HepG2 (cell line): Measurements from ENCODE around the gene DYNLT2B. TPM values are rescaled to one million over a fixed set of nuclear protein-coding genes. Genes with fewer than 3 reads are reported as not detected.
"Not testable (repeated sequence)": the region's sequence is repeated elsewhere in the genome, so short reads cannot be mapped to it uniquely, and the experiment has no call there.

Experiments used
- ATAC-seq: fragments of 200-7000 bp; cut with Tn5 transposase; 3 replicates; pipeline ENCODE4 v1.9.1; 2020; ENCODE audit warnings: mild to moderate bottlenecking, moderate library complexity
- BruUV-seq: library from RNA; stranded (reverse); fragments of 400-500 nt; replicated peaks from 2 replicates; lab custom pipeline; 2021; lab: Mats Ljungman, UMichigan
- CTCF ChIA-PET: fragments of 300-600 bp; formaldehyde crosslinking; extraction: SDS; loops from one replicate; lab custom pipeline; 2021; ENCODE audit warnings: low total read pairs, inconsistent platforms, low intra/inter-chr PET ratio; lab: Yijun Ruan, JAX
- POLR2A ChIA-PET: fragments of 350-600 bp; sonication (Branson Sonifier 250); formaldehyde crosslinking; loops from one replicate; lab custom pipeline; 2020; ENCODE audit warnings: antibody characterized with exemption, inconsistent platforms; lab: Yijun Ruan, JAX
- DNase-seq: peaks from one replicate; pipeline ENCODE4 v3.0.0-alpha.2; 2015; ENCODE audit warnings: low spot score
- FAIRE-seq: peaks from 3 replicates; lab custom pipeline; 2011; peaks lifted over from hg19 to GRCh38; lab: Jason Lieb, UNC
- H2AFZ ChIP-seq: one replicate; pipeline ENCODE4 v1.6.1; 2011; ENCODE audit warnings: low read length, inconsistent platforms
- H3K27ac ChIP-seq: fragments of 300-600 bp; 3 replicates; pipeline ENCODE4 v1.8.0; 2011; ENCODE audit warnings: mixed run types, mild to moderate bottlenecking, mixed read lengths, low read length, inconsistent platforms; ENCODE audit not compliant: insufficient read depth; ENCODE audit errors: extremely low read length
- H3K27me3 ChIP-seq, 2 experiments: fragments of 200-600 bp in 1 of 2; 2 replicates in 1 of 2; 3 replicates in 1 of 2; pipeline versions ENCODE4 v1.6.0 to v1.8.0; 2011; ENCODE audit warnings: low read length in 2 of 2, mild to moderate bottlenecking in 2 of 2, moderate library complexity in 2 of 2, inconsistent platforms in 1 of 2; ENCODE audit not compliant: insufficient read depth in 2 of 2, control insufficient read depth in 1 of 2
- H3K36me3 ChIP-seq, 2 experiments: fragments of 200-600 bp in 1 of 2; replicated peaks in 1 of 2; 2 replicates in 1 of 2; 3 replicates in 1 of 2; pipeline versions ENCODE4 v1.5.1 to v1.8.0; 2011; ENCODE audit warnings: low read length in 2 of 2, inconsistent platforms in 1 of 2; ENCODE audit not compliant: insufficient read depth in 2 of 2, control insufficient read depth in 1 of 2
- H3K4me1 ChIP-seq: 2 replicates; pipeline ENCODE4 v1.5.1; 2012; ENCODE audit warnings: low read length, inconsistent platforms; ENCODE audit not compliant: insufficient read depth
- H3K4me2 ChIP-seq: 2 replicates; pipeline ENCODE4 v1.6.0; 2011; ENCODE audit warnings: low read depth, low read length, inconsistent platforms
- H3K4me3 ChIP-seq, 3 experiments: fragments of 200-600 bp in 1 of 3; sonication (generic), shearing (Covaris generic) in 1 of 3; replicated peaks in 1 of 3; 2 replicates each; pipeline ENCODE4 v1.5.1; 2011 to 2016; ENCODE audit warnings: low read length in 3 of 3, inconsistent platforms in 2 of 3, low read depth in 2 of 3, mild to moderate bottlenecking in 2 of 3, control low read depth in 1 of 3, mixed read lengths in 1 of 3; ENCODE audit not compliant: insufficient read depth in 1 of 3
- H3K79me2 ChIP-seq: one replicate; pipeline ENCODE4 v1.6.1; 2011; ENCODE audit warnings: low read length, inconsistent platforms; ENCODE audit not compliant: insufficient read depth
- H3K9ac ChIP-seq: 2 replicates; pipeline ENCODE4 v1.6.0; 2011; ENCODE audit warnings: mild to moderate bottlenecking, low read depth, low read length, inconsistent platforms; ENCODE audit not compliant: insufficient read depth
- H3K9me3 ChIP-seq: 2 replicates; pipeline ENCODE4 v1.5.1; 2012; ENCODE audit warnings: mild to moderate bottlenecking, low read length
- H4K20me1 ChIP-seq: 2 replicates; pipeline ENCODE4 v1.6.0; 2011; ENCODE audit warnings: inconsistent platforms, mild to moderate bottlenecking, low read length, moderate library complexity; ENCODE audit not compliant: insufficient read depth
- SP2 ChIP-seq: sonication (generic); formaldehyde crosslinking; IDR thresholded peaks from 2 replicates; pipeline ENCODE4 v1.5.1; 2020; ENCODE audit warnings: mild to moderate bottlenecking, missing genetic modification reagents
- TOPORS ChIP-seq: sonication (generic); formaldehyde crosslinking; IDR thresholded peaks from 2 replicates; pipeline ENCODE4 v1.8.0; 2023; ENCODE audit warnings: mild to moderate bottlenecking, missing genetic modification reagents
- WGBS: methylation state at CpG from one replicate; pipeline ENCODE4 v1.1.6; 2017; ENCODE audit warnings: low lambda C conversion rate; 5-methylcytosine and 5-hydroxymethylcytosine counted together
- in situ Hi-C: cut with HindIII; loops from 2 replicates; pipeline ENCODE4 v1.10.0; 2017; ENCODE audit warnings: low pct_unique_long_range_greater_than_20kb; ENCODE audit not compliant: extremely low pct_ligation_motif_present
- intact Hi-C: fragments of 100-400 bp; cut with micrococcal nuclease; formaldehyde crosslinking; loops from one replicate; pipeline ENCODE4 v1.10.0; 2022; ENCODE audit not compliant: unreplicated experiment
- polyA plus RNA-seq, 8 experiments: library from polyadenylated mRNA; depleted of rRNA in 3 of 8; stranded (reverse) in 7 of 8; unstranded in 1 of 8; fragments of >200 nt; fragmentation: Illumina TruSeq in 4 of 8; extraction: Trizol in 4 of 8; gene quantifications; 2 replicates each; pipeline versions ENCODE4 v1.2.1 to v1.2.3, GENCODE V29; 2011 to 2016; ENCODE audit warnings: low read depth in 4 of 8, missing spikeins in 1 of 8, mixed read lengths in 1 of 8; ENCODE audit not compliant: insufficient read depth in 1 of 8
- total RNA-seq, 5 experiments: library from RNA; depleted of rRNA; stranded (reverse); fragments of >200 nt; fragmentation: Illumina TruSeq; extraction: Trizol; gene quantifications; 2 replicates each; pipeline ENCODE4 v1.2.3, GENCODE V29; 2016; ENCODE audit warnings: low read depth in 1 of 5
- TF ChIP-seq, protein P1 (sequence below): sonication (generic); formaldehyde crosslinking; IDR thresholded peaks from 2 replicates; pipeline ENCODE4 v1.9.0; 2021; ENCODE audit warnings: mild to moderate bottlenecking, missing genetic modification reagents

Gene DYNLT2B
- total and polyA plus RNA-seq, 2 of the 13 experiments (the other 11 are each of a cell fraction or from before 2014, with no cell fraction given), result 4.0 to 7.0 TPM

DNA sequence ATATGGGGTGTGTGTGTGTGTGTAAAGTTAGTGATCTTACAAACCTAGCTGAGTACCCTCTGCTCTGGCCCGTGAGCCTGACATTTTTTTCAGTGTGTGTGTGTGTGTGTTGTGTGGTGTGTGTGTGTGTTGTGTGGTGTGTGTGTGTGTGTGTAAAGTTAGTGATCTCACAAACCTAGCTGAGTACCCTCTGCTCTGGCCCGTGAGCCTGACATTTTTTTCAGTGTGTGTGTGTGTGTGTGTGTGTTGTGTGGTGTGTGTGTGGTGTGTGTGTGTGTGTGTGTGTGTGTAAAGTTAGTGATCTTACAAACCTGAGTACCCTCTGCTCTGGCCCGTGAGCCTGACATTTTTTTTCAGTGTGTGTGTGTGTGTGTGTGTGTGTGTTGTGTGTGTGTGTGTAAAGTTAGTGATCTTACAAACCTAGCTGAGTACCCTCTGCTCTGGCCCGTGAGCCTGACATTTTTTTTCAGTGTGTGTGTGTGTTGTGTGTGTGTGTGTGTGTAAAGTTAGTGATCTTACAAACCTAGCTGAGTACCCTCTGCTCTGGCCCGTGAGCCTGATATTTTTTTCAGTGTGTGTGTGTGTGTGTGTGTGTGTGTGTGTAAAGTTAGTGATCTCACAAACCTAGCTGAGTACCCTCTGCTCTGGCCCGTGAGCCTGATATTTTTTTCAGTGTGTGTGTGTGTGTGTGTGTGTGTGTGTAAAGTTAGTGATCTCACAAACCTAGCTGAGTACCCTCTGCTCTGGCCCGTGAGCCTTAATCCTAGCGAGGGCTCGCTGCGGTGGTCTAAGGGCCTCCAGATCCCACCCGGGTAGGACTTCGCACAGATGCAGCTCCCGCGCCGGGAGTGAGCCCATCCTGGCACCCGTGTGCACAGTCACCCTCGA is 997 bp downstream of the DYNLT2B start:
- H3K9me3 ChIP-seq, H3K79me2 ChIP-seq, H3K27me3 ChIP-seq, H4K20me1 ChIP-seq, DNase-seq, H2AFZ ChIP-seq, intact Hi-C loops, in situ Hi-C loops: not testable (repeated sequence)
- H3K4me3 ChIP-seq, result peak overlapping the region; percentile 70 to 94 (median 94)
- H3K27ac ChIP-seq, result peak overlapping the region; percentile 96
- peaks cover 41% of the 10 kb centered on the region for H3K4me1 ChIP-seq
- 85% methylated on average over 4 of the region's 17 CpGs for WGBS
- TF ChIP-seq TOPORS (CRISPR knock-in tag), result 0 out of 2 replicates have a peak, but pooled peaks have one; percentile 5
- peak; percentile 13; the same call in 1 of the 2 replicates for TF ChIP-seq SP2 (CRISPR knock-in tag)
- TF ChIP-seq, protein P1, sequence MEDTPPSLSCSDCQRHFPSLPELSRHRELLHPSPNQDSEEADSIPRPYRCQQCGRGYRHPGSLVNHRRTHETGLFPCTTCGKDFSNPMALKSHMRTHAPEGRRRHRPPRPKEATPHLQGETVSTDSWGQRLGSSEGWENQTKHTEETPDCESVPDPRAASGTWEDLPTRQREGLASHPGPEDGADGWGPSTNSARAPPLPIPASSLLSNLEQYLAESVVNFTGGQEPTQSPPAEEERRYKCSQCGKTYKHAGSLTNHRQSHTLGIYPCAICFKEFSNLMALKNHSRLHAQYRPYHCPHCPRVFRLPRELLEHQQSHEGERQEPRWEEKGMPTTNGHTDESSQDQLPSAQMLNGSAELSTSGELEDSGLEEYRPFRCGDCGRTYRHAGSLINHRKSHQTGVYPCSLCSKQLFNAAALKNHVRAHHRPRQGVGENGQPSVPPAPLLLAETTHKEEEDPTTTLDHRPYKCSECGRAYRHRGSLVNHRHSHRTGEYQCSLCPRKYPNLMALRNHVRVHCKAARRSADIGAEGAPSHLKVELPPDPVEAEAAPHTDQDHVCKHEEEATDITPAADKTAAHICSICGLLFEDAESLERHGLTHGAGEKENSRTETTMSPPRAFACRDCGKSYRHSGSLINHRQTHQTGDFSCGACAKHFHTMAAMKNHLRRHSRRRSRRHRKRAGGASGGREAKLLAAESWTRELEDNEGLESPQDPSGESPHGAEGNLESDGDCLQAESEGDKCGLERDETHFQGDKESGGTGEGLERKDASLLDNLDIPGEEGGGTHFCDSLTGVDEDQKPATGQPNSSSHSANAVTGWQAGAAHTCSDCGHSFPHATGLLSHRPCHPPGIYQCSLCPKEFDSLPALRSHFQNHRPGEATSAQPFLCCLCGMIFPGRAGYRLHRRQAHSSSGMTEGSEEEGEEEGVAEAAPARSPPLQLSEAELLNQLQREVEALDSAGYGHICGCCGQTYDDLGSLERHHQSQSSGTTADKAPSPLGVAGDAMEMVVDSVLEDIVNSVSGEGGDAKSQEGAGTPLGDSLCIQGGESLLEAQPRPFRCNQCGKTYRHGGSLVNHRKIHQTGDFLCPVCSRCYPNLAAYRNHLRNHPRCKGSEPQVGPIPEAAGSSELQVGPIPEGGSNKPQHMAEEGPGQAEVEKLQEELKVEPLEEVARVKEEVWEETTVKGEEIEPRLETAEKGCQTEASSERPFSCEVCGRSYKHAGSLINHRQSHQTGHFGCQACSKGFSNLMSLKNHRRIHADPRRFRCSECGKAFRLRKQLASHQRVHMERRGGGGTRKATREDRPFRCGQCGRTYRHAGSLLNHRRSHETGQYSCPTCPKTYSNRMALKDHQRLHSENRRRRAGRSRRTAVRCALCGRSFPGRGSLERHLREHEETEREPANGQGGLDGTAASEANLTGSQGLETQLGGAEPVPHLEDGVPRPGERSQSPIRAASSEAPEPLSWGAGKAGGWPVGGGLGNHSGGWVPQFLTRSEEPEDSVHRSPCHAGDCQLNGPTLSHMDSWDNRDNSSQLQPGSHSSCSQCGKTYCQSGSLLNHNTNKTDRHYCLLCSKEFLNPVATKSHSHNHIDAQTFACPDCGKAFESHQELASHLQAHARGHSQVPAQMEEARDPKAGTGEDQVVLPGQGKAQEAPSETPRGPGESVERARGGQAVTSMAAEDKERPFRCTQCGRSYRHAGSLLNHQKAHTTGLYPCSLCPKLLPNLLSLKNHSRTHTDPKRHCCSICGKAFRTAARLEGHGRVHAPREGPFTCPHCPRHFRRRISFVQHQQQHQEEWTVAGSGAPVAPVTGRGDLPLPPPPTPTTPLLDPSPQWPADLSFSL (CRISPR knock-in tag), result peak; percentile 95
- TF ChIP-seq, all 625 proteins: peak for 3; not testable (repeated sequence) for 622
- FAIRE-seq, result peak; percentile 67
- BruUV-seq, H3K36me3 ChIP-seq, CTCF ChIA-PET, ATAC-seq: not testable (repeated sequence)
- Histone ChIP-seq H3K4me2 (peak overlapping the region; percentile 92), H3K9ac (peak overlapping the region; percentile 86)
- POLR2A ChIA-PET, result interaction anchor here (1.0 to 1.5 kb wide), 8 partner anchors 17 to 187 kb away, joined by 3 to 7 read pairs (median 3); partner anchors contain the start of genes PCYT1A and RNF168
